ENCODE data around the gene FTO. TPM values are rescaled to one million over a fixed set of nuclear protein-coding genes. Genes with fewer than 3 reads are reported as not detected.

Gene FTO
- total RNA-seq, 2 donors from 2014 or later = 55.4 to 57.4 TPM

GRCh38 chr16:53893731-53894435 lies 189.9 kb downstream of the FTO start:
- no peak overlapping the region for H3K27ac Mint-ChIP-seq
- H3K9me3 Mint-ChIP-seq = no peaks in the 10 kb centered on the region
- DNase-seq (ENCODE audit: low spot score) (no peak), ATAC-seq (no peak)
- H3K4me3 Mint-ChIP-seq = no peak overlapping the region
- no peaks in the 10 kb centered on the region for H3K36me3 Mint-ChIP-seq
- H3K4me1 Mint-ChIP-seq (ENCODE audit: low read depth in 2 of 2) = no peaks in the 10 kb centered on the region
- H3K27me3 Mint-ChIP-seq = no peaks in the 10 kb centered on the region

DNA sequence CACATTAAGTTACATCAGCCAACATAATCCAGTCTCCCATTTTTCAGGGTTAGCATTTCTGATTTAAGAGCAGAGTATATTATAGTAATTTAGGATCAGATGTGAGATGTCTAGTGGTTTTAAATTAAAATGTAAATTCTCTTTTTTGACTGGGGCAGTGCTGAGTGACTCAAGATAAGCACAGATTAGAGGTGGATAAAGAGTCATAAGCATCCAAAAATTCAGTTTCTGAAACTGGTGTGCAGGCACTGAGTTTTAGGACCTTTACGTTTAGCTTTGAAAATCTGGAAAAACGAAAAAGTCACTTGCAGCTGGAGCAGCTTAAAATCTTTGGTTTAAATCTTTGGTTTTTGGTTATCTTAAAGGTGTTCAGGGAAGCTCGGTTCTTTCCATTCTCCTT lies 190.7 kb downstream of the FTO start:
- H3K4me3 Mint-ChIP-seq = no peak overlapping the region

GRCh38 chr16:53895433-53895832 lies 191.5 kb downstream of the FTO start:
- no peak overlapping the region for H3K27ac Mint-ChIP-seq

More for the DNA sequence above, 190.7 kb downstream of the FTO start:
- ATAC-seq (no peak), DNase-seq (ENCODE audit: low spot score) (no peak)
- H3K9me3 Mint-ChIP-seq = no peaks in the 10 kb centered on the region
- no peaks in the 10 kb centered on the region for H3K36me3 Mint-ChIP-seq
- H3K27ac Mint-ChIP-seq = no peak overlapping the region
- H3K27me3 Mint-ChIP-seq = no peaks in the 10 kb centered on the region
- H3K4me1 Mint-ChIP-seq (ENCODE audit: low read depth in 2 of 2) = peaks cover 0 to 3% of the 10 kb centered on the region in 2 donors

DNA sequence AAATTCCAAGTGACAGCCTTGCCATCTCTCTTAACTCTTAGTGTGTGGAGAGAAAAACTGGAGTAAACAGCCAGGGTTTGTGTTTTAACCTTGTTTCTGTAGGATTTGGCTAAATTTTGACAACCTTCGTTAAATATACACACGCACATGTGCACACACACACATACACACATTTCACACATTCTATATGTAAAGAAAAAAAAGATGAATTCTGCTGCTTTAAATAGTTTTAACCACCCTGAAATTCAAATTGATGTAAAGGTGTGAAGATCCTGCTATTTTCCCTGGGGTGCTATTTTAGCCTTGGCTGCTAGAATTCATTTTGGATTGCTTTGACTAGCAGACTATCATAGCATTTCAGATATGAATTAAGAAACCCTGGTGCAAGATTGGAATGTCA lies 191.9 kb downstream of the FTO start:
- H3K4me1 Mint-ChIP-seq (ENCODE audit: low read depth in 2 of 2) = peaks cover 0 to 6% of the 10 kb centered on the region in 2 donors
- no peak for ATAC-seq
- no peak for DNase-seq (ENCODE audit: low spot score)
- no peaks in the 10 kb centered on the region for H3K27me3 Mint-ChIP-seq
- H3K9me3 Mint-ChIP-seq = no peaks in the 10 kb centered on the region
- no peaks in the 10 kb centered on the region for H3K36me3 Mint-ChIP-seq
- H3K27ac Mint-ChIP-seq = no peak overlapping the region
- no peak overlapping the region for H3K4me3 Mint-ChIP-seq

More at GRCh38 chr16:53895433-53895832, 191.5 kb downstream of the FTO start:
- H3K36me3 Mint-ChIP-seq = no peaks in the 10 kb centered on the region
- DNase-seq (ENCODE audit: low spot score) (no peak), ATAC-seq (no peak)
- H3K4me1 Mint-ChIP-seq (ENCODE audit: low read depth in 2 of 2) = peaks cover 0 to 6% of the 10 kb centered on the region in 2 donors
- H3K4me3 Mint-ChIP-seq = no peak overlapping the region
- H3K27me3 Mint-ChIP-seq = no peaks in the 10 kb centered on the region
- H3K9me3 Mint-ChIP-seq = no peaks in the 10 kb centered on the region

GRCh38 chr16:53896722-53897121 lies 192.8 kb downstream of the FTO start:
- Mint-ChIP-seq H3K27ac (no peak overlapping the region), H3K9me3 (no peaks in the 10 kb centered on the region), H3K36me3 (no peaks in the 10 kb centered on the region), H3K4me1 (ENCODE audit: low read depth in 2 of 2) (peaks cover 6 to 10% of the 10 kb centered on the region in 2 donors), H3K27me3 (no peaks in the 10 kb centered on the region), H3K4me3 (no peak overlapping the region)
- no peak for DNase-seq (ENCODE audit: low spot score)
- ATAC-seq = no peak

DNA sequence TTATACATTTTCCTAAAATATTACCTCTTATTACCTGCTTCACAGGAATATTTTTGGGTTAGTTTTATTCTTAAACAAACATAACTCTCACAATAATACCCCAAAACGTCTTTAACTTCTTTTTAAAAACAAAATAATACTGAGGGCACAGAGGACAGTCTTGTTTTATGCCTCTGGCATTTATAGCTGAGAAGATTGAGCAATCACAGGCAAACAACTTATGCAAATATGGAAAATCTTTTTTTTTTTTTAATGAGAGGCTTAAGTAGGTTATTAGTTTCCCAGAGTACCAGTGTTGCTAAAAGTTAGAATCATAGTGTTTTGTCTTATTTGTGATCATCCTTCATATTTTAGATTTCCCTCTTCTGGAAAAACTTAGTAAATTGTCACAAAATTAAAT lies 195.0 kb downstream of the FTO start:
- no peaks in the 10 kb centered on the region for H3K27me3 Mint-ChIP-seq
- no peak overlapping the region for H3K27ac Mint-ChIP-seq
- ATAC-seq = no peak
- H3K4me3 Mint-ChIP-seq = no peak overlapping the region
- peaks cover 6 to 10% of the 10 kb centered on the region in 2 donors for H3K4me1 Mint-ChIP-seq (ENCODE audit: low read depth in 2 of 2)
- H3K9me3 Mint-ChIP-seq = no peaks in the 10 kb centered on the region
- H3K36me3 Mint-ChIP-seq = no peaks in the 10 kb centered on the region
- DNase-seq (ENCODE audit: low spot score) = no peak

DNA sequence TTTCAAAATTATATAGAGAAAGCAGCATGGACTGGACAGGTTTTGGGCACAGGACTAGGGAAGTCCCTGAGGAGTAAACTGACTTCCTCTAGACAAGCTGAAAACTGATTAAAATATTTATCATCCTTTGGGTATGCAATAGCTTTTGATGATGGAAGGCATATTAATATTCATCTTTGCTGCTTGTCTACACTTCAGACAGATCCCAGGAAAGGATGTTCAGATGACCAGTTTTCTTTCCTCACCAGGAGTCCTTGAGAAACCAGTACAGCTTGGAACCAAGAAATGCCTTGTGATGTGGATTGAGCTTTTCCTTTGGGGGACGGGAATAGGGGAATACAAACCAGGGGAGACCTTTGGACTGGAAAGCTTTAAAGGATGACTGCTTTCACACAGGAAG lies 195.5 kb downstream of the FTO start:
- Mint-ChIP-seq H3K36me3 (no peaks in the 10 kb centered on the region), H3K4me3 (no peak overlapping the region), H3K27me3 (no peaks in the 10 kb centered on the region), H3K4me1 (ENCODE audit: low read depth in 2 of 2) (peaks cover 6 to 10% of the 10 kb centered on the region in 2 donors), H3K27ac (peak overlapping the region in 1 of 2 donors; percentile 6), H3K9me3 (no peaks in the 10 kb centered on the region)
- ATAC-seq (no peak), DNase-seq (ENCODE audit: low spot score) (no peak)

DNA sequence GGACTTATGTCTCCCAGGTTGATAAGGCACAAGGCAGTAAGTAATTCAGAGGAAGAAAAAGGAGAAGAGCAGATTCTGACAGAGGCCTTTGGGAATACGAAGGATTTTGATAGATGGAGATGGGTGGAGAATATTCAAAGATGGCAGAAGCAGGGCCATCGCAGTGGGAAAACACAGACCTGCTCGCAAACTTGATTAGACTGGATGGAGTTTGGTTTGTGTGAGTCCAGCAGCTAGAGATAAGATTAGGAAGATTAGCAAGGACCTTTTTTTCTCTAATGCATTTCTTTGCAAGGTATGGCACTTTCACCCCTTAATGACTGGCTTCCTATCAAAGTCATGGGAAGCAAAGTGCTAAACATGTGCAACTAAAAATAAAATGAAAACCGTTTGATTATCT lies 196.7 kb downstream of the FTO start:
- H3K4me1 Mint-ChIP-seq (ENCODE audit: low read depth in 2 of 2) = peaks cover 6 to 13% of the 10 kb centered on the region in 2 donors
- no peaks in the 10 kb centered on the region for H3K36me3 Mint-ChIP-seq
- H3K4me3 Mint-ChIP-seq = no peak overlapping the region
- no peaks in the 10 kb centered on the region for H3K27me3 Mint-ChIP-seq
- no peak for DNase-seq (ENCODE audit: low spot score)
- ATAC-seq = no peak
- H3K9me3 Mint-ChIP-seq = no peaks in the 10 kb centered on the region
- H3K27ac Mint-ChIP-seq = no peak overlapping the region

DNA sequence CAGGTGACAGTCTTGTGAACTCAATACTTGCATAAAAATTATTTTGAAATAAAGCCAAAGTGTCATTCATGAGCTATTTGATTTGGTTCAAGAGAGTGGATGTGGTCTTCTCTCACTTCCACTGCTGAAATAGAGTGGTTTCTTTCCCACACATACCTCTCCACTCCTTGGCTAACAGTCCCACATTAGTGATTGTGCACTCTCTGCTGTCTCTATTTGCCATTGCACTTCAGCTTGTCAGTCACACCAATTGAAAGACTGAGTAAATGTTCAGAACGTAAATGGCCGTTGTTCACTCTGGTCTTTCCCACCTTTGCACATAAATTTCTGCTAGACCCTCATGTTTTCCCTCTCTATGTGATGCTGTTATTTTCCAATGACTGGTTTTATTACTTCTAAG lies 197.5 kb downstream of the FTO start:
- Mint-ChIP-seq H3K4me3 (no peak overlapping the region), H3K27ac (no peak overlapping the region), H3K36me3 (no peaks in the 10 kb centered on the region), H3K9me3 (no peaks in the 10 kb centered on the region), H3K27me3 (no peaks in the 10 kb centered on the region), H3K4me1 (ENCODE audit: low read depth in 2 of 2) (peaks cover 6 to 13% of the 10 kb centered on the region in 2 donors)
- DNase-seq (ENCODE audit: low spot score) = no peak
- no peak for ATAC-seq

DNA sequence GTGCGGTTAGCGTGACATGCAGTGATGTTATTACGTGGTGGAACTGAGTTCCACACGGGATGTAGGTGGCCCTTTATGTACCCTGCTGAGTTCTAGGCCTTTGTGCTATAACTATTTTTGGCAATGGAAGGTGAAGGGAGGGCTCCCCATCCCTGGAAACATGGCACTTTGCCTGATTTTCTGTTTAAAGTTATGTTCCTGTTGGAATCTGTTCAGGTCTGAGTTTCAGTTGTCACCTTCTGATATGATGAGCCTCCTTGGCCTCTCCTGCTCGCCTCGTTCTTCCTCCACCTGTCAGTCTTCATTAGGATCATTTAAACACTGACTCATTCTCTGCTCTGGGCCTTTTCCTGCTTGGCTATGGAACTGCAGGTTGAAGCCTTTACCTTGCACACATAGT lies 200.6 kb downstream of the FTO start:
- H3K27ac Mint-ChIP-seq = no peak overlapping the region
- DNase-seq (ENCODE audit: low spot score) (no peak), ATAC-seq (no peak)
- H3K27me3 Mint-ChIP-seq = no peaks in the 10 kb centered on the region
- H3K9me3 Mint-ChIP-seq = no peaks in the 10 kb centered on the region
- no peaks in the 10 kb centered on the region for H3K36me3 Mint-ChIP-seq
- peaks cover 6 to 11% of the 10 kb centered on the region in 2 donors for H3K4me1 Mint-ChIP-seq (ENCODE audit: low read depth in 2 of 2)
- H3K4me3 Mint-ChIP-seq = no peak overlapping the region

DNA sequence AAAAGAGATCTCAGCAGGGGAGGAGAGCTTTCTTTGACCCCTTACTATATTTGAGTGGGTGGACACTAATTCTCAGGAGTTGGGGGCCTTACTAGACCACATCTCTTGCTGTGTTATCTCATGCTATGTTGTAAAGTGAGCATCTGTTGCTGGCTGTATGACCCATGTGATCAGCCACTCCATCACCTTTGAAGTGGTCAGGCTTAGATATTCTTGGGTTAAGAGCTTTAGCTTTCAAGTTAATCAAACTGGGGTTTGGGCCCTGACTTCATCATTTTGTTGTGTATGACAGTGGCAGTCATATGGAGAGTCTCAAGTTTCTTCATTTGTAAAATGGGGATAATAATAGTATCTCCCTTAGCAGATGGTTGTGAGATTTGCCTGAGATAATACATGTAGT lies 201.1 kb downstream of the FTO start:
- ATAC-seq (no peak), DNase-seq (ENCODE audit: low spot score) (no peak)
- H3K4me1 Mint-ChIP-seq (ENCODE audit: low read depth in 2 of 2) = peaks cover 6 to 7% of the 10 kb centered on the region in 2 donors
- H3K9me3 Mint-ChIP-seq = no peaks in the 10 kb centered on the region
- no peaks in the 10 kb centered on the region for H3K36me3 Mint-ChIP-seq
- no peaks in the 10 kb centered on the region for H3K27me3 Mint-ChIP-seq
- H3K4me3 Mint-ChIP-seq = no peak overlapping the region
- H3K27ac Mint-ChIP-seq = no peak overlapping the region

GRCh38 chr16:53908731-53909130 lies 204.8 kb downstream of the FTO start:
- H3K4me3 Mint-ChIP-seq = no peak overlapping the region

GRCh38 chr16:53910990-53911389 lies 207.0 kb downstream of the FTO start:
- H3K9me3 Mint-ChIP-seq = no peaks in the 10 kb centered on the region
- no peaks in the 10 kb centered on the region for H3K36me3 Mint-ChIP-seq
- DNase-seq (ENCODE audit: low spot score) = no peak
- peaks cover 8 to 27% of the 10 kb centered on the region in 2 donors for H3K4me1 Mint-ChIP-seq (ENCODE audit: low read depth in 2 of 2)
- no peak overlapping the region for H3K27ac Mint-ChIP-seq
- no peak overlapping the region for H3K4me3 Mint-ChIP-seq
- H3K27me3 Mint-ChIP-seq = no peaks in the 10 kb centered on the region
- peak in 1 of 2 donors; percentile 9 for ATAC-seq

More at GRCh38 chr16:53908731-53909130, 204.8 kb downstream of the FTO start:
- Mint-ChIP-seq H3K27ac (no peak overlapping the region), H3K27me3 (no peaks in the 10 kb centered on the region), H3K4me1 (ENCODE audit: low read depth in 2 of 2) (peaks cover 0 to 23% of the 10 kb centered on the region in 2 donors), H3K9me3 (no peaks in the 10 kb centered on the region), H3K36me3 (no peaks in the 10 kb centered on the region)
- ATAC-seq (no peak), DNase-seq (ENCODE audit: low spot score) (no peak)

- Mint-ChIP-seq H3K4me3 (peak overlapping the region; percentile 17), H3K9me3 (no peaks in the 10 kb centered on the region), H3K4me1 (ENCODE audit: low read depth in 2 of 2) (peaks cover 8 to 27% of the 10 kb centered on the region in 2 donors), H3K27me3 (no peaks in the 10 kb centered on the region), H3K36me3 (no peaks in the 10 kb centered on the region), H3K27ac (peak overlapping the region in 1 of 2 donors; percentile 73)
- ATAC-seq (peak in 1 of 2 donors; percentile 29), DNase-seq (ENCODE audit: low spot score) (no peak)
Observed at GRCh38 chr16:53911513-53911912, 207.6 kb downstream of the FTO start.

GRCh38 chr16:53912155-53912554 lies 208.2 kb downstream of the FTO start:
- Mint-ChIP-seq H3K27ac (peak overlapping the region in 1 of 2 donors; percentile 73), H3K9me3 (no peaks in the 10 kb centered on the region), H3K36me3 (no peaks in the 10 kb centered on the region), H3K4me3 (peak overlapping the region; percentile 17), H3K27me3 (no peaks in the 10 kb centered on the region), H3K4me1 (ENCODE audit: low read depth in 2 of 2) (peaks cover 8 to 27% of the 10 kb centered on the region in 2 donors)
- ATAC-seq = peak; percentile 78 to 87
- DNase-seq (ENCODE audit: low spot score) = no peak

All from natural killer cell treated with Interleukin-12 subunit alpha and Interleukin-12 subunit beta and Interleukin-15 and Interleukin-18, amount 100 ng/mL, for 72 hours (primary cell).